Retinal pigment epithelial cell (primary cell): ENCODE data around the gene DCXR.

ENCODE experiments used
- DNase-seq: peaks from one replicate; pipeline ENCODE4 v3.0.0-alpha.2; 2010; ENCODE audit warnings: low read depth
- H3K4me3 ChIP-seq: 2 replicates; pipeline ENCODE4 v1.5.1; 2011; ENCODE audit warnings: mild to moderate bottlenecking, low read length, control low read depth, moderate library complexity
- CTCF ChIP-seq: conservative IDR thresholded peaks from 2 replicates; pipeline ENCODE4 v1.5.1; 2011; ENCODE audit warnings: low read depth, low read length, control low read depth, inconsistent platforms

DCXR gene

GRCh38 chr17:82029990-82030469 is 7.5 kb downstream of the DCXR start:
- no peak for TF ChIP-seq CTCF
- DNase-seq: no peak
- H3K4me3 ChIP-seq: no peak overlapping the region

- H3K4me3 ChIP-seq: no peak overlapping the region
- no peak for TF ChIP-seq CTCF
- no peak for DNase-seq
Observed at GRCh38 chr17:82029391-82029790, 8.1 kb downstream of the DCXR start.

- no peak overlapping the region for H3K4me3 ChIP-seq
- no peak for DNase-seq
- no peak for TF ChIP-seq CTCF
Observed at GRCh38 chr17:82028966-82029365, 8.5 kb downstream of the DCXR start.

- no peak overlapping the region for H3K4me3 ChIP-seq
- no peak for TF ChIP-seq CTCF
- DNase-seq: no peak
Observed at GRCh38 chr17:82028246-82028645, 9.3 kb downstream of the DCXR start.

- TF ChIP-seq CTCF: no peak
- no peak overlapping the region for H3K4me3 ChIP-seq
- DNase-seq: no peak
Observed at GRCh38 chr17:82025401-82026107, 11.9 kb downstream of the DCXR start.

GRCh38 chr17:82024859-82025258 is 12.6 kb downstream of the DCXR start:
- DNase-seq: no peak
- no peak overlapping the region for H3K4me3 ChIP-seq
- TF ChIP-seq CTCF: no peak
